Mesodermal cell (in vitro differentiated cells): ENCODE measurements around the gene MYO16.
"Not testable (repeated sequence)": the region's sequence is repeated elsewhere in the genome, so short reads cannot be mapped to it uniquely, and the experiment has no call there.

Experiments
- H3K27ac ChIP-seq: 2 replicates; pipeline ENCODE4 v1.7.0; 2013; ENCODE audit warnings: mild to moderate bottlenecking, low read depth, low read length, moderate library complexity; ENCODE audit not compliant: severe bottlenecking
- H3K36me3 ChIP-seq: 2 replicates; pipeline ENCODE4 v1.7.1; 2013; ENCODE audit warnings: mild to moderate bottlenecking, low read length, moderate library complexity; ENCODE audit not compliant: control insufficient read depth, insufficient read depth
- H3K4me1 ChIP-seq: one replicate; pipeline ENCODE4 v1.7.1; 2013; ENCODE audit warnings: mild to moderate bottlenecking, low read length; ENCODE audit not compliant: insufficient read depth, control insufficient read depth, poor library complexity, severe bottlenecking
- H3K4me3 ChIP-seq: 2 replicates; pipeline ENCODE4 v1.7.0; 2013; ENCODE audit warnings: low read length, control low read depth, mild to moderate bottlenecking; ENCODE audit not compliant: insufficient read depth, poor library complexity, severe bottlenecking; ENCODE audit errors: extremely low read depth
- H3K9me3 ChIP-seq: 2 replicates; pipeline ENCODE4 v1.7.1; 2013; ENCODE audit warnings: mild to moderate bottlenecking, low read length, moderate library complexity; ENCODE audit not compliant: control insufficient read depth
- WGBS, 2 experiments: methylation state at CpG; one replicate each; pipeline ENCODE4 v1.1.5; 2013; ENCODE audit warnings: missing lambda C conversion rate in 2 of 2; ENCODE audit not compliant: insufficient coverage in 2 of 2; 5-methylcytosine and 5-hydroxymethylcytosine counted together

The MYO16 gene

DNA sequence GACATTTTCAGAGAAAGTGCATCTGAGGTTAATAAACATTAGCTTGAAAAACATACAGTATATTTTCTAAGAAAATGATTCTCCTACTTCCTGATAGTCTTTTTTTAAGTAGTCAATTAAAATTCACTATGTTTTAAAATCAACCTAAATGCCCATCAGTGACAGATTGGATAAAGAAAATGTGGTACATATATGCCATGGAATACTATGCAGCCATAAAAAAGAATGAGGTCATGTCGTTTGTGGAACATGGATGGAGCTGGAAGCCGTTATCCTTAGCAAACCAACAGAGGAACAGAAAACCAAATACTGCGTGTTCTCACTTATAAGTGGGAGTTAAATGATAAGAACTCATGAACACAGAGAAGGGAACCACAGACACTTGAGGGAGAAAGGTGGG, 462.8 kb downstream of the MYO16 start:
- not testable (repeated sequence) for H3K4me3 ChIP-seq, H3K9me3 ChIP-seq, H3K36me3 ChIP-seq, H3K4me1 ChIP-seq, H3K27ac ChIP-seq
- WGBS, 2 experiments, result 81 to 96% methylated on average over 2 to 3 of the region's 3 CpGs

DNA sequence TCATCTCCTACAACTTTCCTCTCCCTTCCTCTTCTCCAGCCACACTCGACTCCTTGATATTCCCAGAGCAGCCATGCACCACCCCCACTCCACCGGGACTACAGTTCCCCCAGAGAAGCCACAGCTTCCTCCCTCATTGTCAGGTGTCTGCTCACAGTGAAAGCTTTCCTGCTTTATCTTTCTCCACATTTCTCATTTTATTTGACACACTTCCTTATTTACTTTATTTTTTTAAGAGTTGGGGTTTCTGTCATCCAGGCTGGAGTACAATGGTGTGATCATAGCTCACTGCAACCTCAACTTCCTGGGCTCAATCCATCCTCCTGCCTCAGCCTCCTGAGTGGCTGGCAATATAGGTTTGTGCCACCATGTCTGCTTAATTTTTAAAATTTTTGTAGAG, 464.6 kb downstream of the MYO16 start:
- Histone ChIP-seq H3K27ac (no peak overlapping the region), H3K4me3 (no peak overlapping the region), H3K4me1 (no peaks in the 10 kb centered on the region), H3K9me3 (no peaks in the 10 kb centered on the region), H3K36me3 (no peaks in the 10 kb centered on the region)
- WGBS, 2 experiments, result 68% methylated on average over 2 of the region's 2 CpGs; no CpG with 5 or more reads in 1 of the 2 experiments

DNA sequence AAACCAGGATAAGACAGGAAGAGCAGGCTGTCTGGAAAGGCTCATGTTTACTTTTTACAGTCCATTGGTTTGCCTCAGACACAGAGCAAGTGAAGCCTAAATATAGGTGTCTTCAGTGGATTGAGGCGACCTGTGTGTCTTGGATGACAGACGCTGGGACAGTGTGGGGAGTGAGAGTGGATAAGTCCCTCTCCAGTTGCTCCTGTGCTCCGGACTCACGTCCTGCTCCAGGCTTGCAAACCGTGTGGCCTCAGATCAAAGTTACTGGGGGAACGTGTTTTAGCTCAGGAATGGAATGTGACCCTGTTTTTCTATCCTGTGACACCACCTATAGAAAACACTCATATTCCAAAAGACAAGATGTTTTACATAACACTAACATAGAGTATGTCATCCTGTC, 465.7 kb downstream of the MYO16 start:
- Histone ChIP-seq H3K9me3 (no peaks in the 10 kb centered on the region), H3K4me1 (no peaks in the 10 kb centered on the region), H3K4me3 (no peak overlapping the region), H3K36me3 (no peaks in the 10 kb centered on the region), H3K27ac (no peak overlapping the region)
- WGBS, 2 experiments, result 90 to 96% methylated on average over 3 to 4 of the region's 6 CpGs

DNA sequence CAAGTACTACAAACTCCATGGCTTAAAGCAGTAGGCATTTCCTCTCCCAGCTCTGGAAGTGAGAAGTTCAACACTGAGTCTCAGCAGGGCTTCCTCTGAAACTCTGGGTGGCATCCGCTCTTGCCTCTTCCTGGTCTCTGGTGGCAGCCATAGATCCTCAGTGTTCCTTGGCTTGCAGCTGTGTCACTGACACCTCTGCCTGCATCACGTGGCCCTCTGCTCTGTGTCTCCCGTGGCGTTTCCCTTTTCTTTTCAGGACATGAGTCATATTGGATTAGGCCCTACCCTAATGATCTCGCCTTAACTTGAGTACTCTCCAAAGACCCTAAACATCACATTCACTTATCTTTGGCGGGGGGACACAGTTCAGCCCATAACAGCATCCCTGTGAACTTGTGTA, 466.7 kb downstream of the MYO16 start:
- no peaks in the 10 kb centered on the region for H3K9me3 ChIP-seq
- no peaks in the 10 kb centered on the region for H3K4me1 ChIP-seq
- 89 to 92% methylated on average over 4 to 5 of the region's 6 CpGs for WGBS, 2 experiments
- H3K27ac ChIP-seq, result no peak overlapping the region
- no peak overlapping the region for H3K4me3 ChIP-seq
- no peaks in the 10 kb centered on the region for H3K36me3 ChIP-seq

DNA sequence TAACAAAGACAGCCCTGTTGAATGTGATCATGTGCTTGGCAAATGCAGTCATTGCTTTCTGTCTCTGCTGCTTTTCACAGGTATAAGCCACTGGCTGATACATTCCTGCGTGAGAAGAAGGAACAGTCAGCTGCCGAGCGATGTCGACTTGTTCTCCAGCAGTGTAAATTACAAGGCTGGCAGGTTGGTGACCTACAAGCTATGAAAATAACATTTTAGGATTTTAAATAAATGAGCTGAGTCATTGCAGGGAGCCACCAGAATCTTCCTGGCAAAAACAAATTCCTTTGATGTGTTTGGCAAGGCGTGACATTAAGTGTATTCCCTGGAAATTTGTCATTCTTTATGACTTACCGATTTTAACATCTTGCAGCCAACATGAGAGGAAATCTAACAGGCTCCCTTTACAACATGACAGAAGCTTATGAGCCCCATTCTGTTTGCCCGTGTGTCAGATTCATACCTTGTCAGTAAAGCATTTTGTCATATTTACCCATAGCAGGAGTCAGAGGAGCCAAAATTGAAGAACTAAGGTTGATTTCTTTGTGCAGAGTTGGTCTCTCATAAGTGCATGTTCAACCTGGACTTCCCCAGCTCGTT, 471.4 kb downstream of the MYO16 start:
- no peaks in the 10 kb centered on the region for H3K9me3 ChIP-seq
- no peaks in the 10 kb centered on the region for H3K4me1 ChIP-seq
- 91 to 92% methylated on average over 4 to 7 of the region's 8 CpGs for WGBS, 2 experiments
- no peak overlapping the region for H3K27ac ChIP-seq
- H3K4me3 ChIP-seq, result no peak overlapping the region
- H3K36me3 ChIP-seq, result no peaks in the 10 kb centered on the region

DNA sequence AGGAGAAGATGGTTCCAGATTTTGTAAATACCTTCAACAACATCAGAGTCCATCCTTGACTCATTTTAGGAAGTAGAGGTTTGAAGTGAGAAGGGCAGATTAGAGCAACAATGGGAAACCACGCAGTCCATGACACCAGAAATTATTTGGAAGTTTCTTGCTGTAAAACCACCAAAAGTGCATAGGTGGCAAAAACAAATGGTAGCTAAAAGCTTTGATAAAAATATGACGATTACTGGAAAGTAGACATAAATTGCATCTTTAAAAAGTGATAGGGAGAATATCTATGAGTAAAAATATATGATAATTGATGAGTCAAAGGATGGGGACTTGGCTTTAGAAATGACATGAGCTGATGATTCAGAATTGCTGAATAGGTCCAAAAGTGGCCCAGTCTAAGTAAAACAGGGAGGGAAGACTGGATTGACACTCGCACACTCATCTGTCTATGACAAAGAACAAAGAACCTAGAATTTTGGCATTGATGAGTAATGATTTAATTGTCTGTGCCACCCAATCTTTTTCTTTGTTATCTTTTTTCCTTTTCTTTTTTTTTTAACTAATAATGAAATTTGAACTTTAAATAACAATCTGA, 472.2 kb downstream of the MYO16 start:
- Histone ChIP-seq H3K4me3 (no peak overlapping the region), H3K36me3 (no peaks in the 10 kb centered on the region), H3K9me3 (no peaks in the 10 kb centered on the region), H3K27ac (no peak overlapping the region), H3K4me1 (no peaks in the 10 kb centered on the region)
- WGBS, 2 experiments, result 82 to 90% methylated on average over 1 to 2 of the region's 3 CpGs

DNA sequence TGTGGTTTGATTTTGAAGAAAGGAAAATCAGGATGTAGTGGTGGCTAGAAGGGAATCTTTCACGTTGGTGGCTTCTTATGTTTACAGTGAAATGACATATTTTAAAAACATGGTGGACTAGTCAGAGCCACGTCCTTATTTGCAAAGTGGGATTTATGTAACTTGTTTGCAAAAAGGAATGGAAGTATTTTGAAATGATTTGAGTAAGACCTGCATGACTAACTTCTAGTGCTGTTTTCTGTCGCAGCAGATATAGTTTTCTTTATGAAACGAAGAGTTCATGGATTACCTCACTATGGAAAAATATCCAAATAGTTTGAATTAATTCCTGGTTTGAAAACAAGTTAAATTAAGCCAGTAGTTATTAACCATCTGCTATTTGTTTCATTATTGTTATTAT, 476.5 kb downstream of the MYO16 start:
- Histone ChIP-seq H3K4me3 (no peak overlapping the region), H3K9me3 (no peaks in the 10 kb centered on the region), H3K36me3 (no peaks in the 10 kb centered on the region), H3K4me1 (no peaks in the 10 kb centered on the region), H3K27ac (no peak overlapping the region)
- WGBS, 2 experiments, result 70 to 87% methylated on average over 2 to 4 of the region's 4 CpGs

DNA sequence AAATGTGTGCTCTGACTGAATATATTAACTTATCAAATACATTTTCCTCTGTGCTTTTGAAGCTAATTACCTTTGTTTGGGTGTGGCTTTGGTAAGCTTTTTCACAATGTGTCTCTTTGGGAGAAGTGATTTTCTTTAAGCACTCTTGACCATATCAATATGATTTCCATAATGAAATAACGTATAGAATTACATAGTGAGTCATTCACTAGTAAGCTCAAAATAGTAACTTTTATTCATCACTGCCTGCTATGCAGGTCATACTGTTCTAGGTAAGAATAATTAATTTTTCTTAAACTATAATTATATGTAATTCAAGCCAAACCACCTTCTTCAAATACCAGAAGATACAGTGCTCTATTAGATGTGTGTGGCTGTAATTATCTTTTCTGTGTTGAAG, 480.7 kb downstream of the MYO16 start:
- Histone ChIP-seq H3K27ac (no peak overlapping the region), H3K9me3 (no peaks in the 10 kb centered on the region), H3K4me1 (no peaks in the 10 kb centered on the region), H3K4me3 (no peak overlapping the region), H3K36me3 (no peaks in the 10 kb centered on the region)
- no CpG with 5 or more reads among the region's 1 CpG for WGBS, 2 experiments

DNA sequence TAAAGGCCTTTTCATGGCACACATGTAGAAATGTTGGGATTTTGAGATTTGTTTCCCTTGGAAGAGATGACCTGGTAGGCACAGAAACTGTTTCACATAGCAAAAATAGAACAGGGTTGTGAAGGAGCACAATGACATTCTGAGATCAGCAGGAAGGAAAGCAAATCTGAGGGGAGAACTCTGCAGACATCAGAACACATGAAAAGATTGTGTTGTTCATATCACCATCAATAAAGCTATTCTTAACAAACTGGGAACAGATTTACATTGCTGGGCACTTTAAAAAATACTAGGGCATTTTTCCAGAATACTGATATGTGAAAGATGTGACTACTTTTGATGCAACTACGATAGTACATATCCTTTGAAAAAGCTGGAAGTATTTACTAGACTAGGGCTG, 481.7 kb downstream of the MYO16 start:
- no peaks in the 10 kb centered on the region for H3K4me1 ChIP-seq
- H3K36me3 ChIP-seq, result no peaks in the 10 kb centered on the region
- WGBS, 2 experiments, result 100% methylated on average over 1 of the region's 1 CpG; no CpG with 5 or more reads in 1 of the 2 experiments
- no peak overlapping the region for H3K27ac ChIP-seq
- no peak overlapping the region for H3K4me3 ChIP-seq
- no peaks in the 10 kb centered on the region for H3K9me3 ChIP-seq

DNA sequence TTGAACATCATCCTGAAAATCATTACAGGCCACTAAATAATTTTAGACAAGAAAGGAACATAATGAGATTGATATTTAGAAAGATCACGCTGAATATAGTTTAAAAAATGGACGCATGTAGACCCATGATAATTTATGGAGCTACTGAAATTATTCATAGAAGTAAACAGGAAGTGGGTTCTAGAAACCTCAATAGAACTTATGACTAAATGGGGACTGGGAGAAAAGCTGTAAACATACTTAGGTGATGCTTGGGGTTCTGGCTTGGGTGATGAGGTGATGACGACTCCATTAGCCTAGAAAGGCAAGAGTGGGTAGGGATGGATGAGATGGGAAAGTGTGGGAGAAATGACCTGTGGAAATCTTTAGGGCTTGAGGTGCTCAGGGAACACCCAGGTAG, 484.0 kb downstream of the MYO16 start:
- Histone ChIP-seq H3K4me3 (no peak overlapping the region), H3K36me3 (no peaks in the 10 kb centered on the region), H3K9me3 (no peaks in the 10 kb centered on the region), H3K27ac (no peak overlapping the region), H3K4me1 (no peaks in the 10 kb centered on the region)
- WGBS, 2 experiments, result 92 to 97% methylated on average over 3 of the region's 3 CpGs

DNA sequence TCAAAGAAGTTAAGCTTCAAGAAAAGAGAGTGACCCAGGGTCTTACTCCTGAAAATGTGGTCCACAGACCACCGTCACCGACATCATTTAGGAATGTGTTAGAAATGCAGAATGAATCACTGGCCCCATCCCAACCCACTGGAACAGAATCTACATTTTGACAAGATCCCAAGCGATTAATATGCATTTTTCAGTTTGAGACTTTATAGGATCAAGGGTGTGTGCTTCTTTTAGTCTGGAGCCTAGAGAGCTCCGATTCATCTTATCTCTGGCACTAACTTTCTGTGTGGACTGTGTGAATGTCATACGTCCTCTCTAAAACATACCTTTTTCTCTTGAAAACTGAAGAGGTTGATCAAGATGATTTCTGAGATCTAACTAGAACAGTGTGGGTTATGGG, 484.8 kb downstream of the MYO16 start:
- WGBS, 2 experiments, result 80 to 100% methylated on average over 1 to 3 of the region's 5 CpGs
- Histone ChIP-seq H3K4me3 (no peak overlapping the region), H3K36me3 (no peaks in the 10 kb centered on the region), H3K9me3 (no peaks in the 10 kb centered on the region), H3K27ac (no peak overlapping the region), H3K4me1 (no peaks in the 10 kb centered on the region)
